ENCODE results near the gene OPA3. TPM values are rescaled to one million over a fixed set of nuclear protein-coding genes. Genes with fewer than 3 reads are reported as not detected.
A peak's percentile ranks its signal among the peaks of the same experiment; 100 is the strongest.

The OPA3 gene
- total RNA-seq, 1 donor from 2014 or later, result 14.8 TPM

DNA sequence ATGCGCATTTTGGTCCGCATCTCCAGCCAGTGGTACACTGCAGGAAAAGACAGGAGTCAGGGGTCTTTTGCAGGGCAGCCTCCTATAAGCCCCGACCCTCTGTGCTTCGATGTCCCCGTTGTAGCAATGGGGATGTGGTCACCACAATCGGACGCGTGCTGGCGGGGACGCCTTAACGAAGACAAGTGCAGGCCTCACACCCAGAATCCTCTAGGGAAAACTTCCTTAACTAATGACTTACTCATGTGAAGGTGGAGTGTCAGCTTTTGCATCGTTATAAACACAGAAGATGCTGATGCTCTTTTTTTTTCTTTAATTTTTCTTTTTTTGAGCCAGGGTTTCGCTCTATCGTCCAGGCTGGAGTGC lies 55.2 kb downstream of the OPA3 start:
- Mint-ChIP-seq H3K4me1 (peaks cover 17% of the 10 kb centered on the region), H3K9me3 (peaks cover 6% of the 10 kb centered on the region), H3K27ac (ENCODE audit: unreplicated experiment) (no peak overlapping the region), H3K27me3 (ENCODE audit: low read depth) (peaks cover 43% of the 10 kb centered on the region), H3K4me3 (peak overlapping the region; percentile 57), H3K36me3 (ENCODE audit: low read depth) (peaks cover 15% of the 10 kb centered on the region)
- TF ChIP-seq CTCF (conservative IDR thresholded peaks at IDR 0.05), result no peak
- no peak for DNase-seq (ENCODE audit: low read depth, low spot score)

GRCh38 chr19:45528744-45529419 lies 55.7 kb downstream of the OPA3 start:
- peaks cover 6% of the 10 kb centered on the region for H3K9me3 Mint-ChIP-seq
- peaks cover 18% of the 10 kb centered on the region for H3K4me1 Mint-ChIP-seq
- H3K27ac Mint-ChIP-seq (ENCODE audit: unreplicated experiment), result no peak overlapping the region
- TF ChIP-seq CTCF (conservative IDR thresholded peaks at IDR 0.05), result no peak
- DNase-seq (ENCODE audit: low read depth, low spot score), result no peak
- H3K36me3 Mint-ChIP-seq (ENCODE audit: low read depth), result peaks cover 16% of the 10 kb centered on the region
- H3K4me3 Mint-ChIP-seq, result peak overlapping the region; percentile 57
- H3K27me3 Mint-ChIP-seq (ENCODE audit: low read depth), result peaks cover 44% of the 10 kb centered on the region

- peak overlapping the region; percentile 50 for H3K4me3 Mint-ChIP-seq
- peaks cover 22% of the 10 kb centered on the region for H3K4me1 Mint-ChIP-seq
- peaks cover 20% of the 10 kb centered on the region for H3K36me3 Mint-ChIP-seq (ENCODE audit: low read depth)
- DNase-seq (ENCODE audit: low read depth, low spot score), result no peak
- no peak for TF ChIP-seq CTCF (conservative IDR thresholded peaks at IDR 0.05)
- peaks cover 6% of the 10 kb centered on the region for H3K9me3 Mint-ChIP-seq
- H3K27me3 Mint-ChIP-seq (ENCODE audit: low read depth), result peaks cover 47% of the 10 kb centered on the region
- no peak overlapping the region for H3K27ac Mint-ChIP-seq (ENCODE audit: unreplicated experiment)
Measured at GRCh38 chr19:45528149-45528743, 56.4 kb downstream of the OPA3 start.

- Mint-ChIP-seq H3K36me3 (ENCODE audit: low read depth) (peaks cover 20% of the 10 kb centered on the region), H3K4me1 (peaks cover 22% of the 10 kb centered on the region), H3K9me3 (peaks cover 6% of the 10 kb centered on the region), H3K4me3 (peak overlapping the region; percentile 12), H3K27me3 (ENCODE audit: low read depth) (peaks cover 47% of the 10 kb centered on the region), H3K27ac (ENCODE audit: unreplicated experiment) (no peak overlapping the region)
- no peak for TF ChIP-seq CTCF (conservative IDR thresholded peaks at IDR 0.05)
- DNase-seq (ENCODE audit: low read depth, low spot score), result no peak
Measured at GRCh38 chr19:45527731-45528130, 56.9 kb downstream of the OPA3 start.

DNA sequence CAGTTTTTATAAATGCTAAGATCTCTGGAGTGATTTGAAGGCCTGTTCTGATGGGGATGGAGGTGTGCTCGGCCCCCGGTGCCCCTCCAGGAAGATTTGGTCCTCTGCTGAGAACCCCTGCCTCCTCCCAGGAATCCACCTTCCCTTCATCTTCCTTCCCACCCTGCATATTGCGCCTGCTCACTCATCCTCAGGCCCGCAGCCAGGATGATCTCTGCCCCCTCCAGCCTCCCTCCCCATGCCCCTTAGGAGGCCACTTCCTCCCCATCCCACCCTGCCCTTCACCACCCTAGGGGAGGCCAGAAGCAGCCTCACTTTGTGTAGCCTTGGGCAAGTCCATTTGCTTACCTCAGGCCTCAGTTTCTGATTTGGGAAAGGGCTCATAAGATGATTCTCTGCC lies 57.6 kb downstream of the OPA3 start:
- no peak overlapping the region for H3K4me3 Mint-ChIP-seq
- TF ChIP-seq CTCF (conservative IDR thresholded peaks at IDR 0.05), result no peak
- peaks cover 22% of the 10 kb centered on the region for H3K4me1 Mint-ChIP-seq
- H3K27ac Mint-ChIP-seq (ENCODE audit: unreplicated experiment), result no peak overlapping the region
- peaks cover 47% of the 10 kb centered on the region for H3K27me3 Mint-ChIP-seq (ENCODE audit: low read depth)
- DNase-seq (ENCODE audit: low read depth, low spot score), result no peak
- peaks cover 6% of the 10 kb centered on the region for H3K9me3 Mint-ChIP-seq
- H3K36me3 Mint-ChIP-seq (ENCODE audit: low read depth), result peaks cover 15% of the 10 kb centered on the region

Measured in neural crest cell (in vitro differentiated cells).